GM18868 (cell line): Measurements from ENCODE around the gene TERT.
"Not testable (repeated sequence)": the region's sequence is repeated elsewhere in the genome, so short reads cannot be mapped to it uniquely, and the experiment has no call there.

ENCODE experiments used
- ATAC-seq: cut with Tn5 transposase; IDR thresholded peaks from one replicate; pipeline ENCODE4 v1.9.1; 2021; ENCODE audit warnings: mild to moderate bottlenecking, moderate library complexity; ENCODE audit not compliant: unreplicated experiment

Gene TERT

GRCh38 chr5:1280177-1281037 is 14.5 kb downstream of the TERT start:
- ATAC-seq, result no peak

- no peak for ATAC-seq
These were observed 15.3 kb downstream of the TERT start for GRCh38 chr5:1279443-1280151.

- no peak for ATAC-seq
These were observed 16.0 kb downstream of the TERT start for GRCh38 chr5:1278656-1279442.

GRCh38 chr5:1278216-1278615 is 16.7 kb downstream of the TERT start:
- ATAC-seq, result no peak

- no peak for ATAC-seq
These were observed 17.1 kb downstream of the TERT start for GRCh38 chr5:1277781-1278180.

- ATAC-seq, result no peak
These were observed 17.5 kb downstream of the TERT start for GRCh38 chr5:1277331-1277730.

- no peak for ATAC-seq
These were observed 17.9 kb downstream of the TERT start for GRCh38 chr5:1276930-1277329.

- not testable (repeated sequence) for ATAC-seq
These were observed 19.2 kb downstream of the TERT start for GRCh38 chr5:1275397-1276391.

GRCh38 chr5:1274471-1274870 is 20.4 kb downstream of the TERT start:
- no peak for ATAC-seq

GRCh38 chr5:1273745-1274144 is 21.1 kb downstream of the TERT start:
- no peak for ATAC-seq

GRCh38 chr5:1272201-1272600 is 22.7 kb downstream of the TERT start:
- no peak for ATAC-seq

- no peak for ATAC-seq
These were observed 23.6 kb downstream of the TERT start for GRCh38 chr5:1270933-1271914.

GRCh38 chr5:1270426-1270825 is 24.4 kb downstream of the TERT start:
- no peak for ATAC-seq

- ATAC-seq, result no peak
These were observed 26.2 kb downstream of the TERT start for GRCh38 chr5:1268666-1269065.

GRCh38 chr5:1268056-1268455 is 26.8 kb downstream of the TERT start:
- no peak for ATAC-seq

GRCh38 chr5:1267464-1267863 is 27.4 kb downstream of the TERT start:
- not testable (repeated sequence) for ATAC-seq

GRCh38 chr5:1266791-1267190 is 28.1 kb downstream of the TERT start:
- ATAC-seq, result no peak

GRCh38 chr5:1265461-1266455 is 29.1 kb downstream of the TERT start:
- ATAC-seq, result no peak
